ENCODE data around the gene FNDC3A.
"Not testable (repeated sequence)": the region's sequence is repeated elsewhere in the genome, so short reads cannot be mapped to it uniquely, and the experiment has no call there.

Gene FNDC3A

DNA sequence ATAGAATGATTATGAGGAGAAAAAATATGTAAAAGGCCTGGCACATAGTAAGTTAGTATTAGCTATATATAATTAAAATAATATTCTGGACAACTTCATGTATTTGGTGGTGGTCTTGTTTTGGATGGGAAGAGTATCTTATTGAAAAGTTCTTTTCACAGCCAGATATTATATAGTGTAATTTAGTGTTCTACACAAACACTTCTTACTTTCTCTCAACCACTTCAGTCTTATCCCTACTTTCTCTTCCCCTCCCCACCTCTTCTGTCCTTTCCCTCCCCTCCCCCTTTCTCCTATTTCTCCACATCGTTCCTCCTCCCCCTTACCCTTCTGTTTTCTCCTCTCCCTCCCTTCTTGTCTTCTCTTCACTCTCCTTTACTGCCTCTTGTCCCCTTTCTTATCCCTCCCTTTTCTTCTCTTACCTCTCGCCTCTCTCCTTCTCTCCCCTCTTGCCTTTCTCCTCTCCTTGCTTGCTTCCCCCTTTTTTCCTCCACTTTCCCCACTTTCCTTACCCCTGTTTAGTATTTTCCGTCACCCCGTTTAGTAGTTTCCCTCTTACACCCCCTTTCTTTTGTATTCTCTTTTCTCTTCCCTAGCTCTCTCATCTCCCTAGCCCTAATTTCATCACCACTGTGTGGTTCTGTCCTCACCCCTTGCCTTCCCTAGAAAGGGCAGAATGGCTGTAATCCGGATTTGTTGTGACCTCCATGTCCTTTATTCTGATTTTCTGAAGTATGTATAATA is 137.2 kb downstream of the FNDC3A start:
- DNase-seq: no peak
- no peak overlapping the region for H3K4me3 ChIP-seq (ENCODE audit: low read depth, low read length)
- H3K9me3 ChIP-seq (ENCODE audit: severe bottlenecking): no peaks in the 10 kb centered on the region
- H3K36me3 ChIP-seq: no peaks in the 10 kb centered on the region
- no peak overlapping the region for H3K27ac ChIP-seq
- no peaks in the 10 kb centered on the region for H3K27me3 ChIP-seq (ENCODE audit: insufficient read depth, low read depth, severe bottlenecking)
- TF ChIP-seq, protein P1, sequence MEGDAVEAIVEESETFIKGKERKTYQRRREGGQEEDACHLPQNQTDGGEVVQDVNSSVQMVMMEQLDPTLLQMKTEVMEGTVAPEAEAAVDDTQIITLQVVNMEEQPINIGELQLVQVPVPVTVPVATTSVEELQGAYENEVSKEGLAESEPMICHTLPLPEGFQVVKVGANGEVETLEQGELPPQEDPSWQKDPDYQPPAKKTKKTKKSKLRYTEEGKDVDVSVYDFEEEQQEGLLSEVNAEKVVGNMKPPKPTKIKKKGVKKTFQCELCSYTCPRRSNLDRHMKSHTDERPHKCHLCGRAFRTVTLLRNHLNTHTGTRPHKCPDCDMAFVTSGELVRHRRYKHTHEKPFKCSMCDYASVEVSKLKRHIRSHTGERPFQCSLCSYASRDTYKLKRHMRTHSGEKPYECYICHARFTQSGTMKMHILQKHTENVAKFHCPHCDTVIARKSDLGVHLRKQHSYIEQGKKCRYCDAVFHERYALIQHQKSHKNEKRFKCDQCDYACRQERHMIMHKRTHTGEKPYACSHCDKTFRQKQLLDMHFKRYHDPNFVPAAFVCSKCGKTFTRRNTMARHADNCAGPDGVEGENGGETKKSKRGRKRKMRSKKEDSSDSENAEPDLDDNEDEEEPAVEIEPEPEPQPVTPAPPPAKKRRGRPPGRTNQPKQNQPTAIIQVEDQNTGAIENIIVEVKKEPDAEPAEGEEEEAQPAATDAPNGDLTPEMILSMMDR (IDR thresholded peaks at IDR 0.05; ENCODE audit: low read depth, low read length): no peak

DNA sequence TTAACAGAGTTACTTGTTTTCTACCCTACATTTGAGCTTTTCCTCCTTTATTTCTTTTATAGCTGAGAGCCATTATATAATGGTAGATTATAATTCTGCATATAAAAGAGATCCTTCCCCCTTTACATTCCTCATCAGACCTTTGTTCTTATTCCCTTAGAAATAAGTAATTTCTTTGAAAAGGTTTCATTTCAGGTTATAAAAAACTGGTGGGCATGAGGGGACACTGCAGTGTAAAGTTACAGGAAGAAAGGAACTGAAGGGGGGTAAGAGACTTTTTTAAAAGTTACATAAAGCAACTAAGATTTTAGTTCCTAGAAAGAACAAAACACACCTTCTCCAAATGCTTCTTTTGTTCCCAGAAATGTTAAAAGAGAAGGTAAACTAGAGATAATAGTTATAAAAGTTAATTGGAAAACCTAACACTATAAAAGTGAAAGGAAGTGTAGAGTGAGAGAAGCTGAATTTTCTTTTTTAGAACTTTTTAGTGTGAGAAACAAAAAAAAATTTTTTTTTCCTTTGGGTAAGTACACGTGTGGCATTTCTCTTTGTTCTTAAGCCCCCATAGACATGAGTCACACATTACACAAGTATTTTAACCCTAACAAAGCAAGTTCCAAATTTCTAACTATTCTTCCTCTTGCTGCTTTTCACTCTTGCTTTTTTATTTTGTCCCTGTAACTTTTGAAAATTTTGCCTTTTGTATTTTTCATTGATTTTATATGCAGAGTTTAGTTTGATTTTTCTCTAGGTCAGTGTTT is 138.0 kb downstream of the FNDC3A start:
- no peak overlapping the region for H3K27ac ChIP-seq
- TF ChIP-seq, protein P1 (IDR thresholded peaks at IDR 0.05; ENCODE audit: low read depth, low read length): no peak
- no peaks in the 10 kb centered on the region for H3K9me3 ChIP-seq (ENCODE audit: severe bottlenecking)
- H3K27me3 ChIP-seq (ENCODE audit: insufficient read depth, low read depth, severe bottlenecking): no peaks in the 10 kb centered on the region
- no peak overlapping the region for H3K4me3 ChIP-seq (ENCODE audit: low read depth, low read length)
- H3K36me3 ChIP-seq: no peaks in the 10 kb centered on the region
- DNase-seq: no peak

DNA sequence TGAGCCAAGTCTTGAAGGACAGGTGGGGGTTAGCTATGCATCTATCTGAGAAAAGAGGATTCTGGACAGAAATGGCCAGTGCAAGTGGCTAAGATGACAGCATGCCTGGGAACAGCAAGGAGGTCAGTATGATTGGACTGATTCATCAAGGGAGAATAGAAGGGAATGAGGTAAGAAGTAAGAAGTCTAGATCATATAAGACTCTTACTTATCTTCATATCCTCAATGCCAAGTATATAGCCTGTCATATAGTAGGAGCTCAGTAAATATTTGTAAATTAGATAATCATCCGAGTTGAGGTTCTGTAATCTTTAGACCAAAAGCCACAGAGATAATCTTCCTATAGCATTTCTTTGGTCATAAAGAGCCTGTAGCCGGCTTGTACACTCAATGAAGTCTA is 141.2 kb downstream of the FNDC3A start:
- no peak for DNase-seq
- Histone ChIP-seq H3K4me3 (ENCODE audit: low read depth, low read length) (no peak overlapping the region), H3K36me3 (no peaks in the 10 kb centered on the region), H3K9me3 (ENCODE audit: severe bottlenecking) (no peaks in the 10 kb centered on the region), H3K27me3 (ENCODE audit: insufficient read depth, low read depth, severe bottlenecking) (no peaks in the 10 kb centered on the region), H3K27ac (no peak overlapping the region)
- TF ChIP-seq, protein P1 (IDR thresholded peaks at IDR 0.05; ENCODE audit: low read depth, low read length): no peak

DNA sequence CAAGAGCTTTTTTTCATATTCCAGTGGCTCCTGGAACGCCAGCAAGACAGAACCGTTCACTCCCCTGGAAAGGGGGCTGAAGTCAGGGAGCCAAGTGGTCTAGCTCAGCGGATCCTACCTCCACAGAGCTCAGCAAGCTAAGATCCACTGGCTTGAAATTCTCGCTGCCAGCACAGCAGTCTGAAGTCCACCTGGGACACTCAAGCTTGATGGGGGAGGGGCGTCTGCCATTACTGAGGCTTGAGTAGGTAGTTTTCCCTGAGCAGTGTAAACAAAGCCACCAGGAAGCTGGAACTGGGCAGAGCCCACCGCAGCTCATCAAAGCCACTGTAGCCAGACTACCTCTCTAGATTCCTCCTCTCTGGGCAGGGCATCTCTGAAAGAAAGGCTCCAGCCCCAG is 142.7 kb downstream of the FNDC3A start:
- not testable (repeated sequence) for H3K4me3 ChIP-seq (ENCODE audit: low read depth, low read length); H3K36me3 ChIP-seq; DNase-seq; H3K27me3 ChIP-seq (ENCODE audit: insufficient read depth, low read depth, severe bottlenecking); H3K9me3 ChIP-seq (ENCODE audit: severe bottlenecking); H3K27ac ChIP-seq

DNA sequence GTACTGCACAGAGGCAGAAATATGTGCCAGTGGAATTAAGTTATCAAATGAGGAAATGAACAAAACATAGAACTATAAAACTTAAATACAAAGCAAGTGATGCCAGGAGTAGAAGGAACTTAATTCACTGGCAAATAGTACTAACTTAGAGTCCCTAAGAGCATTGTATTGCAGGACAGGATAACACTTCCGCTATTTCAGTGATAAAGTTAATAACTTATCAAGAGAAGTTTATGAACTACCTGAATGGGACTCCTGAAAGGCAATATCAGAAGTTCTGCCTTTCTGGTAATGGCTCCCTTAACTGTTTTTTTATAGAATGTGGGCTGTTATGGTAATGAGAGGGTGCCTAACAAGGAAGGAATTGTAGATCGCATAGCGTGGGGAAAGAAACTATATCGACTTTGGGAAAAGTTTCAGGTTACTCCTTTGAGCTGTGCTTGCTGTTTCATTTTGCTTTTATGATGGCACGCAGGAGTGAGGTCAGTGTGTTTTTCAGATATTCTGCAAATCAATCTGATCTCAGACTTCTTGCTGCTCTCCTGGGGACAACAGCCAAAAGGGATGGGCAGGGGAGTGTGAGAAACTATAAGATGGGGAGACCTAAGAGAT is 149.1 kb downstream of the FNDC3A start:
- Histone ChIP-seq H3K4me3 (ENCODE audit: low read depth, low read length) (no peak overlapping the region), H3K9me3 (ENCODE audit: severe bottlenecking) (no peaks in the 10 kb centered on the region), H3K27me3 (ENCODE audit: insufficient read depth, low read depth, severe bottlenecking) (no peaks in the 10 kb centered on the region), H3K36me3 (no peaks in the 10 kb centered on the region), H3K27ac (no peak overlapping the region)
- DNase-seq: no peak
- TF ChIP-seq, protein P1 (IDR thresholded peaks at IDR 0.05; ENCODE audit: low read depth, low read length): no peak

DNA sequence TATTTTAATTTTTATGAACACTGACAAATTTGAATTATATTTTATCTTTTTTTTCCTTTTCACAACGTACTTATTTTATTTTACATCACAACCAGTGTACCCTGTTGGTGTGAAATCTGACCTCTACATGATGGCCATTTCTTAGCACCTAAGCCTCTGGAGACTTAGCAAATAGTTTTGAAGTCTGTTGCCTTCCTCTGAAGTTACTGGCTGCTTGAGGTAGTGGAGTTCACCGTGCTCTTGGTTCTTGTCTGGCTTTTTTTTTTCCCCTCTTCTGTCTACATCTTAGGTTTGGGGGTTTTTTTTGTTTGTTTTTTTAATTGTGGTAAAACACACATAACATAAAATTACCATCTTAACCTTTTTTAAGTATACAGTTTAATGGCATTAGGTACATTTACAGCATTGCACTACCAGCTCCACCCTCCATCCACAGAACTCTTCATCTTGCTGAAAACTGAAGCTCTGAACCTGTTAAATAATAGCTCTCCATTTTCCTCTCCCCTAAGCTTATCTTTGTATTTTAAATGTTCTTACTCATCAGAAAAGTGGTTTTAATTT is 150.3 kb downstream of the FNDC3A start:
- Histone ChIP-seq H3K4me3 (ENCODE audit: low read depth, low read length) (no peak overlapping the region), H3K36me3 (peaks cover under 1% of the 10 kb centered on the region; the same call in 1 of the 2 replicates), H3K27ac (no peak overlapping the region), H3K27me3 (ENCODE audit: insufficient read depth, low read depth, severe bottlenecking) (no peaks in the 10 kb centered on the region), H3K9me3 (ENCODE audit: severe bottlenecking) (no peaks in the 10 kb centered on the region)
- TF ChIP-seq, protein P1 (IDR thresholded peaks at IDR 0.05; ENCODE audit: low read depth, low read length): no peak
- no peak for DNase-seq
